Cerebellar nuclear complex (tissue), 1 donor: ENCODE measurements around the gene USHBP1.

Source experiments
- DNase-seq, 2 experiments: peaks; one replicate each; lab custom pipeline; 2025; lab: John Stamatoyannopoulos, UW

USHBP1 gene

DNA sequence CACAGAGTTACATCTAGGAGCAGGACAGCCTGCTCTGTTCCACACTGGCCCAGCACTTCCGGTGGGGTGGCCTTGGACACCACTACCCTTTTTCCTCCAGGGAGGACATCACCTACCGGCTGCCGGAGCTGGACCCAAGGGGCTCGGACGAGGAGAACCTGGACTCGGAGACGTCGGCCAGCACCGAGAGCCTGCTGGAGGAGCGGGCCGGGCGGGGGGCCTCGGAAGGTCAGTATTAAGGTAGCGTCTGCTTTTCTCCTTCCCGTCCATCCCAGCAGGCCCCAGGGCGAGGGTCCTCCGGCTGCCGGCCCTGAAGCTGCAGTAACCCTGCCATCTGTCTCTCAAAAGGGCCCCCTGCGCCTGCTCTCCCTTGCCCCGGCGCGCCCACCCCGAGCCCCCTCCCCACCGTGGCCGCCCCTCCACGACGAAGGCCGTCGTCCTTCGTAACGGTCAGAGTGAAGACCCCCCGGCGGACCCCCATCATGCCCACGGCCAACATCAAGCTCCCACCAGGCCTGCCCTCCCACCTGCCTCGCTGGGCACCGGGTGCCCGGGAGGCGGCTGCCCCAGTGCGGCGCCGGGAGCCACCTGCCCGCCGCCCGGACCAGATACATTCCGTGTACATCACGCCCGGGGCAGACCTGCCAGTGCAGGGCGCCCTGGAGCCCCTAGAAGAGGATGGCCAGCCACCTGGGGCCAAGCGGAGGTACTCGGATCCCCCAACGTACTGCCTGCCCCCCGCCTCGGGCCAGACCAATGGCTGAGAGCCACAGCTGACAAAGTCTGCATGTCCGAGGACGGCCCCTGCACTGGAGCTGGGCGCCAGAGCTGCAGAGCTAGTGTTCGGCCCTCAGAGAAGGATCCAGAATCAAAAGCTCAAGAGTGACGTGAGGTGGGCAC is 52.7 kb downstream of the USHBP1 start:
- no peak for DNase-seq

DNA sequence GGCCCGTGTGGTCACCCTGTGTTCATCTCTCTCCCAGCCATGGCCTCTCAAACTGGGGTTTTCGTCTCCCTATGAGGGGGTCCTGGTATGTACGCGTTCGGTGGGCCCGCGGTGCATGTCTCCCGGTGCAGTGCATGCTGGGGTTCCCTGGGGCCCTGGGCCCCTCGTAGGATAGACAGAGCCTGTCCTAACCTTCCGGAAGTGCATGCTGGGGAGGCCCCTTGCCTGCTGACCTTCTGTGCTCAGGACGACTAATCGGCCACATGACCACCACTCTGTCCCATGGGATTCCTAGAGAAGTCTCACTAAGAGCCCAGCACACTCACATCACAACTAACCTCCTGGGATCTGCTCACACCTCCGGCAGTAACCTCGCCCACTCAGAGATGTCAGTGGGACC is 54.2 kb downstream of the USHBP1 start:
- no peak for DNase-seq

DNA sequence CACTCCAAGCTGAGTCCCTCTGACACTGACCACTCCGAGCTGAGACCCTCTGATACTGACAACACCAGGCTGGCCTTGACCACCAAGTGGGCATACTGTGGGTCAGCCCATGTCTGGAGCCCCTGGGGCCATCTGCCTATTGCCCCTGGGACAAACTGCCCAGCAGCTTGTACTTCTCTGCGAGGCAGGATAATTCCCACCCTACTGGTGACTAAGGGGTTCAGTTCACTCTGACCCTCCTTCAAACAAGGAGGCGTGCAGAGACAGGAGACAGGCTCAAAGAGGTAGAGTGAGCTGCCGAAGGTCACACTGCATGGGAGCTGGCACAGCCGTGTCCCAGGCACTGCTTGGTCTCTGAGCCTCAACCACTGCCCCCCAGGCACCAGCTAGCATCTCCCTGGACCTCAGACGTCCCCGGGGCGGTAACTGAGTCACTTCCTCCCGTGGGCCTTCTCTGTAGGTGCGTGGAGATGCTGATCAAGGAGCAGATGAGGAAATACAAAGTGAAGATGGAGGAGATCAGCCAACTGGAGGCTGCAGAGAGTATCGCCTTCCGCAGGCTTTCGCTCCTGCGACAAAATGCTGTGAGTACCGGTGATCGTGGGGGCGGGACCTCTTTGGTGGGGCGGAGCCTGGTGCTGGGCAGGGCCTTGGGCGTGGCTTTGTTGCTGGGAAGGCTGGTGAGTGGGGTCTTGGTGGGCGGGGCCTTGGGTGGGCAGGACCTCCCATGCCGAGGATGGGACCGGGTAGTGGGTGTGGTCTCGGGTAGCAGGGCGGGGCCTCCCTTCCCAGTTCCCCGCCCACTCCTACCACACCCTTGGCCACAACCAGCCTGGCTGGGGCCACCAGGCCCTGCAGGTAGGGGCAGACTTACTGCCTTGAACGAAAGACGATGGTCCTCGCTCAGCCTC is 55.2 kb downstream of the USHBP1 start:
- DNase-seq = no peak

DNA sequence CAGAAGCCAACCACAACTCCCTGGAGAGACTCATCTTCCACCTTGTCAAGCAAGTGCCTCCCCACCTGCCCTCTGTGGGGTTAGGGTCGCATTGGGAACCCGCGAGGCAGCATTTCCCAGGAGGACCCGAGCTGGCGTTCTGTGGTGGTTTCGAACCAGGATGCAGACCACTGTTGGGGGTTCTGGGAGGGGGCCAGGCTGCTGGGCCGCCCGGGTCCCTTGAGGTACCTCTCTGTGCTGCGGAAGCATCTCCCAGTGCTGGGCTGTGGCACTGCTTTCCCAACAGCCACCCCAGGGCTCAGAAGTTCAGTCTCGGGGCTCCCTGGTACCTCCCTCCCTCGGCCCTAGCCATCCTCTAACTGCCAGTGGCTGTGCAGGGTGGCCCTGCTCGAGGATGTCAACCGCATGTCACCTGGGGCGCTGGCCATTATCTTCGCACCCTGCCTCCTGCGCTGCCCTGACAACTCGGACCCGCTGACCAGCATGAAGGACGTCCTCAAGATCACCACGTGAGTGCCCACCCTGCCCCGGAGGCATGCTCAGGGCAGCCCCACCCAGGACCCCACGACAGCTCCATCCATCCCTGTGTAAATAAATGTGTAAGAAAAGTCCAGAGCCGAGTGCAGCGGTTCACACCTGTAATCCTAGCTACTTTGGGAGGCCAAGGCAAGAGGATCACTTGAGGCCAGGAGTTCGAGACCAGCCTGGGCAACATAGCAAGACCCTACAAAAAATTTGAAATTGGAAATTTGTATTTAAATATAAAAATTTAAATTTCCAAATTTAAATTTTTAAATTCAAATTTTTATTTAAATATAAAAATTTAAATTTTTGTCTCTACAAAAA is 57.6 kb downstream of the USHBP1 start:
- no peak for DNase-seq

DNA sequence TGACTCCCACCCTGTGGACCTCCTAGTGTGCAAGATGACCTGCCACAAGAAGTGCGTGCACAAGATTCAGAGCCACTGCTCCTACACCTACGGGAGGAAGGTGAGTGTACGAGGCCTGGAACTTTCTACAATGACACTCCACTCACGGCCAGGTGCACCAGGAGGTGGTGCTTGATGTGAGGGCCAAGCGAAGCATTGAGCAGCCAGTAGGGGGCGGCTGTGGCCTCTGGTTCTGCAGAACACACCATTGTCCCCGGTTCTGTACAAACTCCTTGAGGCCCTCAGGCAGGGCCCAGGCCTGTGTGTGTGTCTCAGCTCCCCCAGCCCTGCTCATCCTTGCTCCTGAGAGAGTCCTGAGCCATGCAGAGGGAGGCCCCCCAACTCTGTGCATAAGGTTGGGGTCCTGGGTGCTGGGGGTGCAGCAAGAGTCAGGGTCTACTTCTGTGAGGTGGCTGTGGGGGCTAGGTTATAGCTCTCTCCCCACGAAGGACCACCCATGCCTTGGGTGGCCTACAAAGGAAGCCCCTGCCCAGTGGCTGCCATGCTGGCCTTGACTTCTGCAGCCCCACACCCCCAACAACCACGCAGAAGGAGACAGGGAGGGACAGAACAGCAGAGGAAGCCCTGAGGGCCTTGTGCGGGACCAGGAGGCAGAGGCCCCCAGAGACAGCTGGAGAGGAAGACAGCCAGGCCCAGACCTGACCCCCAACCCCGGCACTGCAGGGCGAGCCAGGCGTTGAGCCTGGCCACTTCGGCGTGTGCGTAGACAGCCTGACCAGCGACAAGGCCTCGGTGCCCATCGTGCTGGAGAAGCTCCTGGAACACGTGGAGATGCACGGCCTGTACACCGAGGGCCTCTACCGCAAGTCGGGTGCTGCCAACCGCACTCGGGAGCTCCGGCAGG is 59.1 kb downstream of the USHBP1 start:
- DNase-seq = no peak

DNA sequence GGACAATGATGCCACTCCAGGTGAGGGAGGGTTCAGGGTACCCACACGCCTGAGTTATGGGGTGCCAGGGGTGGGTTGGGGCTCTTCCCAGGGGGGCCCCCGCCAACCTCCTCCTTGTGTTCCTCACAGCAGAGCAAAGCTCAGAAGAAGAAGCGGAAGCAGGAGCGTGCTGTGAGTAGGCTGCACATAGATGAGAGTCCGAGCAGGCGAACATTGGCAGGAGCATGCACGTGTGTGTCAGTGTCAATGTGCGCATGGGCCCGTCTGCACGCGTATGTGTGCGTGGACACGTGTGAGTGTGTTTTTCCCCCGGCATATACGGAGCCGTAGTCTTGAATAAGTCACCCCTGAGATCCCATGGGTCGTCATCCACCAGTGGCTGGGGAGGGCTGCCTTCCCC is 61.8 kb downstream of the USHBP1 start:
- no peak for DNase-seq

DNA sequence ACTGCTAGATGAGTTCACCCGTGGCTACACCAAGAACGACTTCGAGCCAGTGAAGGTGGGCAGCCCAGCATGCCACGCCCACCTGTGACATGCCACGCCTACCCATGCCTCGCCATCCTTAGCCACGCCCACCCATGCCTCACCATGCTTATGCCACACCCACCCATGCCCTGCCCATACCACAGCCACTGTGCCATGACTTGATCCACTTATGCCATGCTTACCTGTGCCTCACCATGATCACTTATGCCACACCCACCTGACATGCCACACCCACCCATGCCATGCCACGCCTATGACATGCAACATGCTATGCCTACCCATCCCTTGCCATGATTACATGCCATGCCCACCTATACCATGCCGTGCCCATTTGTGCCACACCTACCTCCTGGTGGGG is 62.3 kb downstream of the USHBP1 start:
- no peak for DNase-seq

DNA sequence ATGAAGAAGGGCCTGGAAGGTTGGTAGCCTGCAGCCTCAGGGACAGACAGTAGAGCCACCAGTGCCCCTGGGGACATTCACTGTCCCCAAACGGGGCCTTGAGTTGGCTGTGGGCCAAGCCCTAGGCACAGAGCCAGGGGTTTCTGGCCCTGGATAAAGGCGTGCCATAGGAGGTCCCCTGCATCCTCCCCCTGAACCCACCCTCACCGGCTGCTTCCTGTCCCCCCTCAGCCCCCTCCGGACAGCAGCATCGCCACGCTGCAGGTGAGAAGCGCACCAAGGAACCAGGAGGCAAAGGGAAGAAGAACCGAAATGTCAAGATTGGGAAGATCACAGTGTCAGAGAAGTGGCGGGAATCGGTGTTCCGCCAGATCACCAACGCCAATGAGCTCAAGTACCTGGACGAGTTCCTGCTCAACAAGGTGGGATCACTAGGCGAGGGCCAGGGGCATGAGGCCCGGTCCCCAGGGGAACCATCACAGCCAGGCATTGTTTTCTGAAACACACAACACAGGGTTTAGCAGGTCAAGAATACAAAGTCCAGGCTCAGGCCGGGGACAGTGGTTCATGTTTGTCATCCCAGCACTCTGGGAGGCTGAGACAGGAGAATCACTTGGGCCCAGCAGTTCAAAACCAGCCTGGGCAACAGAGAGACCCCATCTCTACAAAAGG is 64.0 kb downstream of the USHBP1 start:
- no peak for DNase-seq
